AG04449 (cell line): ENCODE measurements around the gene C2CD2.

Source experiments
- CTCF ChIA-PET: fragments of 350-600 bp; formaldehyde crosslinking; extraction: SDS; loops from one replicate; lab custom pipeline; 2021; ENCODE audit warnings: antibody characterized with exemption; lab: Yijun Ruan, JAX
- POLR2A ChIA-PET: fragments of 400-600, 350-600 bp; formaldehyde crosslinking; extraction: SDS; loops from one replicate; lab custom pipeline; 2020; ENCODE audit warnings: antibody characterized with exemption, inconsistent platforms; lab: Yijun Ruan, JAX
- DNase-seq: peaks from one replicate; pipeline ENCODE4 v3.0.0-alpha.2; 2010; ENCODE audit warnings: low read depth, low spot score
- H3K4me3 ChIP-seq: 2 replicates; pipeline ENCODE4 v1.5.1; 2011; ENCODE audit warnings: low read depth, mild to moderate bottlenecking, control low read depth, low read length
- CTCF ChIP-seq: IDR thresholded peaks from one replicate; pipeline ENCODE4 v1.5.1; 2011; ENCODE audit warnings: mild to moderate bottlenecking, moderate library complexity, low read length, control low read depth, inconsistent platforms; ENCODE audit not compliant: insufficient read depth; ENCODE audit errors: missing control alignments

The C2CD2 gene

DNA sequence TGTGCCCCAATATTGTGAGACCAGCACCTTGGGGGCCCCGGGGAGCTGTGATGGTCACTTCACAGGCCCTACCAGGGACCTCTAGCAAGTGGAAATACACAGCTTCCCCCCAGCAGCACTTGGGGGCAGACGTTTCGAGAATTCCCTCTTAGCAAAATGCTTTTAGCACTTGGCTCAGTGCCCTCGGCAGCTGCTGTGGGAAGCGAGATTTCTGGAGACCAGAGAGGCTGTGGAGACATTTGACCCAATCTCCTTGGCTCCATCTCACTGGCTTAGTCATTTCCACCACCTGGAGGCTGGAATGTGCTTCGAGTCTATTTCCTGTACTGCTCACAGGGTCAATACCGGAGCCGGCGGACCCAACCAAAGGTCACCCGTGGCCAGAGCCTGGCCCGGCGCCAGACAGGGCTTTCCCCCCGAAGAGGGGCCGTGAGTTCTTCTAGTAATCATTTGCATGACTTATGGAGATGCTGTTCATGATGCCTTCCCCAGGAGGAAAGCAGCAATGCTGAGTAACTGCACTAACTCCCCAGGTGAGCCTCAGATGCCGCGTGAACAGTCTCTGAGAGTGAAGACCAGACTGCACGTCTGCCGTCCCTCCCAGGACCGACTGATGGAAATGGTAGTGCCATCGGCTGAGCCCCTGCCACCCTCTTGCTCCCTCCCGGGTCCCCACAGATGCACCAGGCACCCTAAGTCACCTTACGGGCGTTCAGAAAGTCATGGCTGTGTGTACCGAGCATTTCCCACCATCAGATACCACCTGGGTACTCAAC lies 4.4 kb upstream of the C2CD2 start:
- POLR2A ChIA-PET: interaction anchor here (0.6 to 1.3 kb wide), 6 partner anchors 15 to 343 kb away, joined by 3 to 5 read pairs (median 4); no protein-coding TSS in a partner anchor
- TF ChIP-seq CTCF: peak; percentile 30
- CTCF ChIA-PET: interaction anchor here (0.7 to 1.6 kb wide), 10 partner anchors 10 to 159 kb away, joined by 3 to 9 read pairs (median 3); no protein-coding TSS in a partner anchor
- peak; percentile 55 for DNase-seq
- no peak overlapping the region for H3K4me3 ChIP-seq

DNA sequence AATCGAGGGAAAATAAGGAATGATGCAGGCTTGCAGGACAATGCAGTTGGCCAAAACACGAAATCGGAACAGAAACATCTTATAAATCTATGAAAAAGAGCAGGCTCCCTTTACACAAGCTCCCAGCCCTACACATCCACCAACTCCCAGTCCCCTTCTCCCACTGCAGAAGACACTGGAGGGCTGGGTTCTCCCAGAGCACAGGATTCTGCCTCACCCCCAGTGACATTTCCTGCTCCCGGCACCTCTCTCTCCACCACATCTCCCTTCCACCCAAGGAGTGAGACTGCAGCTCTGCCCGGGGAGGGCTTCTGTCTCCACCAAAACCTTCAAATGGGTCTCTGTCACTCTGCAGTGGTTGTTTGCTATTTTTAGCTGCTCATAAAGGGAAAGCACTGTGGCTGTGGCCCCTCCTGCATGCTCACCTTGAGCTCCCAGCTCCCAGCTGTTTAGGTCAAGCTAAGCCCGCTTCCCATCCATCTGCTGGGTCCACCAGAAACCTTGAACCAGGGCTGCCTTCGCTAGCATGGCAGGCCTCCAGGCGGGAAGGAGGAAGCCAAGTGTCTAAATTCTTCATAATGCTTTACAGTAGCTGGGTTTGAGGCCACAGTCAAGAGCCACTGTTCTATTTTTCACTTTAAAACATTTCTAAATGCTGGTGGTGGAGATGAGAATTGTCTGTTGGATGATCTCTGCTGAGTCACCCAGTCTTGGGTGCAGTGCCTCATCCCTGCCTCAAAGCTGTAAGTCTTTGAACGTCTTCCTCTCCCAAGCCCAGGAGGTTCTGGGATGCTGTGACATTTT lies 3.3 kb upstream of the C2CD2 start:
- ChIA-PET POLR2A (interaction anchor here (0.6 to 1.3 kb wide), 6 partner anchors 18 to 342 kb away, joined by 3 to 5 read pairs (median 4); no protein-coding TSS in a partner anchor), CTCF (interaction anchor here (0.9 to 1.6 kb wide), 9 partner anchors 9 to 160 kb away, joined by 3 to 9 read pairs (median 3); no protein-coding TSS in a partner anchor)
- H3K4me3 ChIP-seq: no peak overlapping the region; the same call in 1 of the 2 replicates
- peak; percentile 59 for DNase-seq
- TF ChIP-seq CTCF: no peak

GRCh38 chr21:41955516-41955915 lies 1.7 kb upstream of the C2CD2 start:
- no peak for TF ChIP-seq CTCF

GRCh38 chr21:41954654-41955499 lies 1.1 kb upstream of the C2CD2 start:
- H3K4me3 ChIP-seq: no peak overlapping the region; the same call in 1 of the 2 replicates
- no peak for TF ChIP-seq CTCF
- CTCF ChIA-PET: no interaction called here
- DNase-seq: no peak
- POLR2A ChIA-PET: no interaction called here

More at GRCh38 chr21:41955516-41955915, 1.7 kb upstream of the C2CD2 start:
- no peak overlapping the region for H3K4me3 ChIP-seq
- POLR2A ChIA-PET: no interaction called here
- CTCF ChIA-PET: no interaction called here
- DNase-seq: no peak

DNA sequence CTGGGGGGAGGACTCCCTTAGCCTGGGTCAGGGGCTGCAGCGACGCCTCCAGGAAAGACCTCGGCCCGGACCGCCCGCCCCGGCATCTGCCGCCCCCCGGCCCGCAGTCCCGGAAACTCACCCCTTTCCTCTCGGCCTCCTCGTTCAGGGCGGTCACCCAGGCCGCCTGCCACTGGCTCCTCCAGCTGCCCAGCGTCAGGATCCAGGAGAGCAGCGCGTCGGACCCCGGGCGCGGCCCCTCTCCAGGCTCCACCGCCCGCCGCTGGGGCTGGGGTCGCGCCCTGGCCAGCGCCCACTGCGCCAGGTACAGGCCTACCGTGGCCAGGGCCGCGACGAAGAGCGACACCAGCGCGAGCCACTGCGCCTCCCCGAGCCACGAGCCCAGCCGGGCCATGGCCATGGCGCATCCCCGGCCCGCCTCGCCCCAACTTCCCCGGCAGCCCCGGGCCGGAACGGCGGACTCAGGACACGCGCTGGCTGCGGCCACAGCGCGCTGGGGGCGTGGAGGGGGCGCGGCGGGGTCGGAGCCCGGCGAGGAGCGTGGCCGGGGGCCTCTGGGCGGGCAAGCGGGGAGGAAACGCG lies 478 bp downstream of the C2CD2 start:
- DNase-seq: no peak
- H3K4me3 ChIP-seq: peak overlapping the region; percentile 68
- CTCF ChIA-PET: interaction anchor here (1.5 kb wide), 1 partner anchor 11 kb away, joined by 6 read pairs; no protein-coding TSS in a partner anchor
- no peak for TF ChIP-seq CTCF
- POLR2A ChIA-PET: no interaction called here
